Mammary epithelial cell (primary cell): Measurements from ENCODE around the gene FICD.

Experiments
- EZH2 ChIP-seq: IDR thresholded peaks from 2 replicates; pipeline ENCODE4 v1.6.1; 2012; ENCODE audit warnings: low read length, inconsistent platforms, borderline replicate concordance
- TF ChIP-seq, protein P1 (sequence below), 2 donors: IDR thresholded peaks in 1 of 2; conservative IDR thresholded peaks in 1 of 2; 2 replicates each; pipeline ENCODE4 v1.5.1; 2011 to 2012; ENCODE audit warnings: inconsistent platforms in 2 of 2, low read length in 2 of 2, mild to moderate bottlenecking in 2 of 2, control low read depth in 1 of 2, low read depth in 1 of 2; ENCODE audit not compliant: insufficient read depth in 1 of 2; ENCODE audit errors: extremely low read depth in 1 of 2

DNA sequence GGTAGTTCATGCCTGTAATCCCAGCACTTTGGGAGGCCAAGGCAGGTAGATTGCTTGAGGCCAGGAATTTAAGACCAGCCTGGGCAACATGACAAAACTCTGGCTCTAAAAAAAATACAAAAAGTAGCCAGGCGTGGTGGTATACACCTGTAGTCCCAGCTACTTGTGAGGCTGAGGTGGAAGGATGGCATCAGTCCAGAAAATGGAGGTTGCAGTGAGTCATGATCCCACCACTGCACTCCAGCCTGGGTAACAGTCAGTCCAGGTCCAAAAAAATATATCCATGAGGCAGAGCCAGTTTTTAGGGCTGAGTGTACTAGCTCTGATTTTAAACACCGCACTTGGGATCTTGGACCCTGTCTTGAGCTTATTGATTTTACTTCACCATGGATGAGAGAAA is 30.6 kb upstream of the FICD start:
- TF ChIP-seq, protein P1, sequence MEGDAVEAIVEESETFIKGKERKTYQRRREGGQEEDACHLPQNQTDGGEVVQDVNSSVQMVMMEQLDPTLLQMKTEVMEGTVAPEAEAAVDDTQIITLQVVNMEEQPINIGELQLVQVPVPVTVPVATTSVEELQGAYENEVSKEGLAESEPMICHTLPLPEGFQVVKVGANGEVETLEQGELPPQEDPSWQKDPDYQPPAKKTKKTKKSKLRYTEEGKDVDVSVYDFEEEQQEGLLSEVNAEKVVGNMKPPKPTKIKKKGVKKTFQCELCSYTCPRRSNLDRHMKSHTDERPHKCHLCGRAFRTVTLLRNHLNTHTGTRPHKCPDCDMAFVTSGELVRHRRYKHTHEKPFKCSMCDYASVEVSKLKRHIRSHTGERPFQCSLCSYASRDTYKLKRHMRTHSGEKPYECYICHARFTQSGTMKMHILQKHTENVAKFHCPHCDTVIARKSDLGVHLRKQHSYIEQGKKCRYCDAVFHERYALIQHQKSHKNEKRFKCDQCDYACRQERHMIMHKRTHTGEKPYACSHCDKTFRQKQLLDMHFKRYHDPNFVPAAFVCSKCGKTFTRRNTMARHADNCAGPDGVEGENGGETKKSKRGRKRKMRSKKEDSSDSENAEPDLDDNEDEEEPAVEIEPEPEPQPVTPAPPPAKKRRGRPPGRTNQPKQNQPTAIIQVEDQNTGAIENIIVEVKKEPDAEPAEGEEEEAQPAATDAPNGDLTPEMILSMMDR (conservative IDR thresholded peaks at IDR 0.05 in 1 of 2, IDR thresholded peaks at IDR 0.05 in 1 of 2; ENCODE audit: extremely low read depth in 1 of 2, insufficient read depth in 1 of 2, low read depth in 1 of 2, low read length in 2 of 2): no peak
- TF ChIP-seq EZH2: no peak
